Coronary artery (tissue), 2 donors: ENCODE data around the gene OPHN1.

Experiments used
- DNase-seq: peaks from one replicate; pipeline ENCODE4 v3.0.0-alpha.2; 2017; ENCODE audit warnings: low spot score
- H3K27ac ChIP-seq, 2 donors: fragments of 200-600 bp; sonication (generic); one replicate each; pipeline ENCODE4 v1.5.1; 2016 to 2019
- H3K4me3 ChIP-seq: fragments of 200-600 bp; sonication (generic); 2 replicates; pipeline ENCODE4 v1.5.1; 2016; ENCODE audit warnings: mild to moderate bottlenecking, moderate library complexity
- TF ChIP-seq, protein P1 (sequence below): fragments of 200-600 bp; sonication (generic); IDR thresholded peaks from one replicate; pipeline ENCODE4 v1.5.1; 2019; ENCODE audit warnings: antibody characterized with exemption

The OPHN1 gene

DNA sequence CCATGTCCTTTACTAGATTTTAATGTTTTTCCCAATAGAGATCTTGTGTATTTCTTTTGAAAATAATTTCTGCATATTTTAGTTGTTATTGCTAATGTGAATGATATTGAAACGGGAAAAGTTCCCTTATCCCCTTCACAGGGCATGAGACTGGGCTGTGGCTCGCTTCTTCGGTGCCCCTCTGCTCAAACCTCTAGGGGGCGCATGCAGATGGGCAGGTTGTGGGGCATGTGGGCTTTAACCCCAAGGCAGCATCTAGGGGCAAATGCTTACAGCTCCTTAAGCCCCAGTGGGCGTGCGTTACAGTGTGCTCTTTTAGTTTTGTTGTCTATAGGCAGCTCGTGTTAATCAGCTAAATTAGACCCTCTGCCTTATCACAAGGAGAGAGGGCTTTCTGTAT is 194.7 kb downstream of the OPHN1 start:
- H3K4me3 ChIP-seq, result no peak overlapping the region
- H3K27ac ChIP-seq, result no peak overlapping the region
- no peak for DNase-seq
- TF ChIP-seq, protein P1, sequence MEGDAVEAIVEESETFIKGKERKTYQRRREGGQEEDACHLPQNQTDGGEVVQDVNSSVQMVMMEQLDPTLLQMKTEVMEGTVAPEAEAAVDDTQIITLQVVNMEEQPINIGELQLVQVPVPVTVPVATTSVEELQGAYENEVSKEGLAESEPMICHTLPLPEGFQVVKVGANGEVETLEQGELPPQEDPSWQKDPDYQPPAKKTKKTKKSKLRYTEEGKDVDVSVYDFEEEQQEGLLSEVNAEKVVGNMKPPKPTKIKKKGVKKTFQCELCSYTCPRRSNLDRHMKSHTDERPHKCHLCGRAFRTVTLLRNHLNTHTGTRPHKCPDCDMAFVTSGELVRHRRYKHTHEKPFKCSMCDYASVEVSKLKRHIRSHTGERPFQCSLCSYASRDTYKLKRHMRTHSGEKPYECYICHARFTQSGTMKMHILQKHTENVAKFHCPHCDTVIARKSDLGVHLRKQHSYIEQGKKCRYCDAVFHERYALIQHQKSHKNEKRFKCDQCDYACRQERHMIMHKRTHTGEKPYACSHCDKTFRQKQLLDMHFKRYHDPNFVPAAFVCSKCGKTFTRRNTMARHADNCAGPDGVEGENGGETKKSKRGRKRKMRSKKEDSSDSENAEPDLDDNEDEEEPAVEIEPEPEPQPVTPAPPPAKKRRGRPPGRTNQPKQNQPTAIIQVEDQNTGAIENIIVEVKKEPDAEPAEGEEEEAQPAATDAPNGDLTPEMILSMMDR, result no peak

DNA sequence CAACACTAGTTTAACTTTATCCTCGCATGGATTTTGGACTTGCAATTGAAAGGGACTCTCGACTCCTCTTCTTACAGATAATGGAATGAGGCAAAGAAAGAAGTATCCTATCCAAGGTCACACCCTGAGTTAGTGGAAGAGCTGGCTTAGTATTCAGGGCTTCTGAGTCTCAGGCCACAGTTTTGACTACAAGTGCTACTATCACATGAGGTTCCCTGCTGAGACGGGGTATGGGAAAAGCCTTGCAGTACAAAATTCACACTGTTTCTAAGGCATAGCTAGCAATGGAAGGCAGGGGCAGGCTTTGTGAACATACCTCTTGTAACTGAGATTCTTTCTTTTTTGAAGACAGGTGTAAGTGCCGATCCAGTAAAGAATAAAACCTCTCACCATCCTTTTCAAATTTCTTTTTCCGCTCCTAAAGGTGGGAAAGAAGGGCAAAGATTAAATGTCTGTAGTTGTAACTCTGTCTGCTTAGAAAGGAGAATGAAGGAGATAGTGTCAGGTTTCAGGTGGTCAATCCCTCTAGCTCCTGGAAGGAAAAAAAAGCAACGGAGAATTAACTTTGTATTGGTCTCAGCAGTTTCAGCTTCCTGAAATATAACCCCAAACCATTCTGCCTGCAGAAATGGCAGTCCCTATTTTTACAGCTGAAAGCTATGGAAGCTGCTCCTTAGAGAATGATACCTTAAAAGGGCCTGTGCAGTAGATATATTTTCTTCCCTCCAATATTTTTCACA is 199.0 kb downstream of the OPHN1 start:
- Histone ChIP-seq H3K27ac (no peak overlapping the region), H3K4me3 (no peak overlapping the region)
- DNase-seq, result no peak
- TF ChIP-seq, protein P1, result no peak

DNA sequence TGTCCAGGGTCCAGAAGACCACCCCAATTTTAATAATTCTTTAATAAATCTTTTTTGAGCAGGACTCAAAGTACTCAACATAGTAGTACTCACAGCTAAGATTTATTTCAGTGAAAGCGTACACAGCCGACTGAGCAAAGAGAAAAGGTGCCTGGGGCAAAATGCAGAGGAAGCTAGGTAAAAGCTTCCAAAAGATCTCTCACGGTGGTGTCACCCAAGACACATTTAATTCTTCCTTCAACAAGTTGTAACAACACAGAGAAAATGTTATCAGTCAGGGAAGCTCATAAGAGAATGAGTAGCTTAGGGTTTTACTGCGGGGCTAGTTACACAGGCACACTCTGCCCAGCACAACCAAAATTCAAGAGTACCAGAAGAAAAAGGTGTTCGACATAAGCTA is 201.1 kb downstream of the OPHN1 start:
- H3K4me3 ChIP-seq, result no peak overlapping the region
- H3K27ac ChIP-seq, result no peak overlapping the region
- DNase-seq, result no peak
- TF ChIP-seq, protein P1, result no peak

DNA sequence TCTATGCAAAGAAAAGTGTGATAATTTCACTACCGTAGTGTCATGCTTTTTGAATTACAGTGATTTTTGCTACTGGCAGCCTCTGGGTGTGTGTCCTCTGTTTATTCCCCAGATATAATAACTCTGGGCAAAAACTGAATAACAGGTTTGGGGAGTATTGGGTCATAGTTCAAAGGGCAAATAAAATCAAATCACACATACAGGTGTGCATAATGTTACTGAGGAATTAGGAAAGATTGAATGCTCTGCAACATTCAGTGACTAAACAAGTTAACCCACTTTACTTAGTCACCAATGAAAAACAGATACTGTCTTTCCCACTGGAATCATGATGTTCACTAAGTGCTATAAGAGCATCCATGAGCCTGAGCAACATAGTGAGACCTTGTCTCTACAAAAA is 224.3 kb downstream of the OPHN1 start:
- H3K27ac ChIP-seq, result no peak overlapping the region
- DNase-seq, result no peak
- TF ChIP-seq, protein P1, result no peak
- no peak overlapping the region for H3K4me3 ChIP-seq

DNA sequence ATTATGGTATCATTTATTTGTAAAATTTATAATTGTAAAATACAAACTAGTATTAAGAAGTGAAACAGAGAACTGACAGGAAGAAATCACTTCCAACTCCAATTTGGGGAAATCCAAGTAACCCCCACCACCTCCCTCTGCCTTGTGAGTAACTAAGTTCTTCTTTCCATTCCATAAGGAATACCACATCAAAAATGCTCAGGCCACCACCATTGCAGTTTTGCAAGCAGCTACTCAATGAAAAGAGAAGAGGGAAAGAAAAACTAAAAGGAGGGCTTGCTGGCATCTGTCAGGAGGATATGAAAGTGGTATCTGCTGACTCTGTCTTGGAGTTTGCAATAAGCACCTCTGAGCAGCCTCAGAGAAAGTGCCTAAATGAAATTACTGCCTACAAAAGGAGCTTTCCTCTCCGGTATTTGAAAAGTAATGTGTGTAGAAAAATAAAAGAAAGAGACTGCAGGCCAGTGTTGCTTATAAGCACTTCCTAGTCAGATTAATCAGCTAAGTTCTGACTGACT is 228.7 kb downstream of the OPHN1 start:
- no peak for DNase-seq
- Histone ChIP-seq H3K27ac (no peak overlapping the region), H3K4me3 (no peak overlapping the region)
- TF ChIP-seq, protein P1, result no peak

DNA sequence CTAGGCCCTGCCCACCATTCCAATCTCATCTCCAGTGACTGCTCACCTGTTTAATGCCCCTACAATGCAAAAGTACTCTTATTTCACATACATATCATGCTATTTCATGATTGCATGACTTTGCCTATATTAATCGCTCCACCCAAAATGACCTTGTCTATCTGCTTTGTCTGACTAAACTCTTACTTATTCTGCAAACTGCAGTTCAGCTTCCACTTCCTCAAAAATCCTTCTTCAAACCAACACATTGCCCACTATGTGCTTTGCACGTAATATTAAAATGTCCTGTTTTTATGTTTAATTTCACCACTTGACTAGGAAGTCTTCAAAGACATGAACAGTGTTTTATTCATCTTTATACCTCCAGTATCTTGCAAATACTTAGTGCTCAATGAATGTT is 229.6 kb downstream of the OPHN1 start:
- no peak for DNase-seq
- H3K4me3 ChIP-seq, result no peak overlapping the region
- no peak overlapping the region for H3K27ac ChIP-seq
- TF ChIP-seq, protein P1, result no peak

DNA sequence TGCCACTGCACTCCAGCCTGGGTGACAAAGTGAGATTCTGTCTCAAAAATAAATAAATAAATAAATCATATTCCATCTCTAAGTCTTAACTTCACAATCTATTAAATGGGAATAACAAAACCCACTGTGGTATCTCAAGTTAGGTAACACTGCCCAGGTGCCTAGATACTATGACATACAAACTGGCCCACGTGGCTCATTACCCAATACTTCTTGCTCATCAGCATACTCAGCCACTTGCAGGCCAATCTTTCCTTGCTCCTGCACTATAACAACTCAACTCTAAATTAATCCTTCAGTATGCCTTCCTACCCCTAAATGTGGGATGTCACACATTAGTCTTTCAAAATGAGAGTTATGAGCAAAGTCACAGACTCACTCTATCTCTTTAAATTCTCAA is 230.1 kb downstream of the OPHN1 start:
- TF ChIP-seq, protein P1, result no peak
- Histone ChIP-seq H3K27ac (no peak overlapping the region), H3K4me3 (no peak overlapping the region)
- no peak for DNase-seq
